ENCODE measurements around the gene FAM221B. TPM values are rescaled to one million over a fixed set of nuclear protein-coding genes. Genes with fewer than 3 reads are reported as not detected.

FAM221B gene
- total RNA-seq, 1 donor from 2014 or later: not detected

DNA sequence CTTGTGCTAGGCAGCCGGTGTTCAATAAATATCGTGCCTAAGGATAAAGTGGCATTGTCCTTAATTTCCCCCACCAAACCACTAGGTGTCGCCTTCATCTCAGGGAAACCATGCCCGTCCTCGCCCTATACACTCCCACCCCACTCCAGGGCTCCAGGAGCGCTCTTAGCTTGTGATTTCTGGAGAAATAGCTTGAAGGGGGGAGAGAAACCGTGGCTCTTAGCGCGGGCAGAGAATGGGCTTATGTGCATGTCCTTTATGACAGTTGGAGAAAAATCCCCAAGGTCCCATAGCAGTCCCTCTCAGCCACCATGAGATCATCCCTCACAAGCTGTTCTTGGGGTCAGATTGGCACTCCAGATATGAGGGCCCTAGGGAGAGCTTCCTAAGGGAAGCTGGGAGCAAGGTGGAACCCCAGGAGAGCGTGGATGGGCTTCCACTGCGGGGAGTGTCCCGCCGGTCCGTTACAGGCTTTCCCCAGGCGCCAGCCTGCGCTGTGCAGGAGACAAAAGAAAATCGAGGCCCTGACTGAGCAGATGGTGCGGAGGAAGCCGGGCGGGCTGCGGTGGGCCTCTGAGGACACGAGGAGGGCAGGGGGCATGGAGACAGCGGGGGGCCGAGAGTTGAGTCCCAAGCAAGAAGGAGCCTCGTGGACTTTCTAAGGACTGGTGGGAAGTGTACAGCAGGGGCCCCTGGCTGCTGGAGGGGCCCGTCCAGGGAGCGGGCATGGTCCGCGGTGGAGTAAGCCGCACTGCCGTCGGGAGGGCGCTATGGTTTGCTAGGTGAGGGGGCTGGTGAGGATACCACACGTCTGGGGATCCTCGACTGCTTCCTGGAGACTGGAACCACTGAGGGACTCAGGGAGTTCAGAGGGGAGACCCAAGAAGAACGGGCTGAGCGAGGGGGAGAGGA, 37.9 kb downstream of the FAM221B start:
- DNase-seq: peak; percentile 75

DNA sequence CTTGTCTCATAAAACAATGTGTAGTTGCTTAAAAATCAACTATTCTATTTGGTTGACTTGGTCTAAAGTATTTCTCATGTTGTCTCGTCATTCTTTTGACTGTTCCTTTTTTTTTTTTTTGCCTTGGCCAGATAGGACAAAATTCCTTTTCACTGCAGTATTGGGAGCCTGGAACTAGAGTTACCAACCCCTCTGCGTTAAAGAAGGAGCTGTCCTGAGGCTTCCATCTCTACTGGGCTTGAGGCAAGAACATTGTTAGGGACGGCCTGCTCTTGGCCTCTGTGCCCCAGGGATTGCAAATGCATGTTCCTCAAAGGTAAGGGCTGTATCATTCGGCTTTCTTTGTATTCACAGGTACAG, 38.5 kb downstream of the FAM221B start:
- DNase-seq: no peak

DNA sequence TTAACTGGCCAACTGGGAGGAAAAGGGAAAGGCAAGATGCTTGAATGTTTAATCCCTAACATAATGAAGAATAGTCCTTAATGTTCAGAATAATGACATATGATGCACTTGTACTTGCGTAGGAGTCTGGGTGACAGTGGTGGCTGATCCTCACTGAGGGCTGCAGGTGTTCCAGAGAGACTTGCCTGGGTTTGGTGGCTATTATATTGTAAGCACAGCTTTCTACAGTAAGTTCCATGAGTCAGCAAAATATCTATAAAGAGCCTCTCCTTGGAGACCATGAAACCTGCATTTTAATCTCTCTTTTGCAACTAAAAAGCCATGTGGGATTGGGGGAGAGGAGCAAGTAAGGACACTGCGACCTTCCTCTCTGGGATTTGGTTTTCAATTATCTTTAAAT, 39.0 kb downstream of the FAM221B start:
- DNase-seq: no peak

DNA sequence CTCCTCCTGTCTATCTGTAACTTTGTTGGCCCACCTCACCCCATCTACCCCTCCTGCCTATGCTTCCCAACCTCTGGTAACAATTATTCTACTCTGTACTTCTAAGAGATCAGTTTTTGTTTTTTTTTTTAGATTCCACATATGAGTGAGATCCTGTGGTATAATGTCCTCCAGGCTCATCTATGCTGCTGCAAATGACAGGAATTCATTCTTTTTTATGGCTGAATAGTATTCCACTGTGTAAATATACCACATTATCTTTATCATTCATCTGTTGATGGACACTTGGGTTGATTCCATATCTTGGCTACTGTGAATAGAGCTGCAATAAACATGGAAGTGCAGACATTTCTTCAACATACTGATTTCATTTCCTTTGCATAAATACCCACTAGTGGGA, 45.1 kb downstream of the FAM221B start:
- no peak for DNase-seq

DNA sequence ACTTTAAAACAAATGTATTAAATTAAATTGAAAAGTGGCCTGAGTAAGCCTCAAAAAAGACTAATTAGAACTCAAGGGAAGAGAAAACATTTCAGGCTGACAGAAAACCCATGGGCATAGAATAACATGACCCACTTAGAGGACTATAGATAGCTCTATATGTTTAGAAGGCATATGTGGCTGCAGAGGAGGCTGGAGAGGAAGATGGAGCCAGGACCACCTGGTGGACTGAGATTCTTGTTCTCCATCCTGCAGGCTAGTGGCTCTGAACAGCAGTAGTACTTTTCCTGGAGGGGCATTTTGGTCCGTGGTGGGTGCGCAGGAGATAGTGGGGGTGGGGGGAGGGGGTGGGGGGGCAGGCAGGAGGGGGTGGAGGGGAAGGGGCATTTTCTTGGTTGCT, 47.5 kb downstream of the FAM221B start:
- DNase-seq: no peak

DNA sequence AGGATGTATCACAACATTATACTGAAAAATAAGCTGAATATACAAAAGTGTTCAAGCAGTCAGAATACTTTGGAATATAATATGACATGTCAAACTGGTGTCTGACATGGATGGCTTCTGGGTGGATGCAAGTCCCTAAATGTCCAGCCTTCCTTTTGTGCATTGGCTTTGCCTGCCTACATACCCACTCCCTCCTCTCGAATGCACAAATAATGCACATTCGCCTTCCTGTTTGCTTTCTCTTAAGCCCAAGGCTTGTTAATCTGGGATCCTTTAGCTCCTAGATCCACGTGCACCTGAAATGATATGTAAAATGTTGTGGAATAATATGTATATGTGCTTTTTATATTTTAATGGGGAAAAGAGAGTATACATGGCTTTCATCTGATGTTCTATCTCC, 50.0 kb downstream of the FAM221B start:
- DNase-seq: no peak

DNA sequence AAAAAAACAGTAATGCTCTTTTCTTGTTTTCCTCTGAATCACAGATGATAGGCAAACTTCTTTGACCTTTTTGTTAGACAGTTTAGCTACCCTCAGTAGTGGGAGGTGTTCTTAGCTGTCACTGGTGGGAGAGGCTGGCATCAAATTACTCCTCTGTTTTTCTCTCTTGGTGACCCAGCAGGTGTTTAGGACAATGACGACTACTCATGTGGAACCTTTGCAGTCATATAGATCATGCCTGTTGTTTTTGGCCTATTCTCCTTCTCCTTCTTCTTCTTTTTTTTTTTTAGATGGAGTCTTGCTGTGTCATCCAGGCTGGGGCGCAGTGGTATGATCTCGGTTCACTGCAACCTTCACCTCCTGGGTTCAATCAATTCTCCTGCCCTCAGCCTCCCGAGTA, 52.5 kb downstream of the FAM221B start:
- no peak for DNase-seq

DNA sequence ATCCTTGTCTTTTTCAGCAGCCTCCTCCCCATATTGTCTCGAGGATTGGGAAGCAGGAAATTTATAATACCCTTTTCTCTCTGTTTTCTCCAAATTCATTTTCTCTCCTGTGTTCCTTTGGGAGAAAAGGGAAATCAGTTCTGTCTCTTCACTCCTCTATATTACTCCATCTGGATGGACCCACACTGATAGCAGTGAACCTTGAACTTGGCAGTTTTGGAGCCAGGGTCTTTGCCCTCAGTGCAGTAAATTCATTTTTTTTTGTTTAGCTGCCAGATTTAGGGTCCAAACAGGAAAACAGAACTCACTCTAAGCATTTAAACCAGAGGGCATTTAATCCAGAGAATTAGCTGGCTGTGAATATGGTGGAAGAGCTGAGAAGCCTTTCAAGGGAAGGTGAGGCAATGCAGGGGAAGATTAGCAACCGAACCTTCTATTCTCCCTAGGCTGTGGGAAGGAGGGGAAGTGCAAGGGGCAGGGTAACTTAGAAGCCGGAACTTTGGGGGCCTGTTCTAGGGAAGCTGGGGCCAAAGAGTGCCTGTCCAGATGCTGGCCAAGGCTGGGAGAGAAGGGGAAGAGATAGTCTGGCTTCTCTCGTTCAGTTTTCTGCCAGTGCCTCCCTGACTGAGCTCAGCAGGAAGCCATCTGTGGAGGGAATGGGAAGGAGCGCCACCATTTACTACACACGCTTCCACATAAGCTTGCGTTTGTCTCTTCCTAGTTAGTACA, 53.5 kb downstream of the FAM221B start:
- no peak for DNase-seq

DNA sequence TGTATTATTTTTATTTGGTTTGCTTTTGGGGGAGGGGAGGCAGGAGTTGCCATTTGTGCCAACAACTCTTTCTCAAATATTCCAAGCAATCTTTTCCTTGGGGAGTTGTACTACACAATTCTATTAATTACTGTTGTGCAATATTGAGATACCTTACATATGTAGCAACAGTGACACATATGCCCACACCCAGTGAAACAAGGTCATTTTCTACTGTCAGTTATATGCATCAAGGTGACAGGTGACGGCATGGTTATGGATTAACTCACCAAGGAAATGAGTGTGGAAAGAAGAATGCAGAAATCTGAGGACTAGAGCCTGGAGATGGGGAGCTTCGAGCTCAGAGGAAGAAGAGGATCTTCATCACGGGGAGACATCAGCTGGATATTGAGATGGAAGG, 56.6 kb downstream of the FAM221B start:
- DNase-seq: no peak

DNA sequence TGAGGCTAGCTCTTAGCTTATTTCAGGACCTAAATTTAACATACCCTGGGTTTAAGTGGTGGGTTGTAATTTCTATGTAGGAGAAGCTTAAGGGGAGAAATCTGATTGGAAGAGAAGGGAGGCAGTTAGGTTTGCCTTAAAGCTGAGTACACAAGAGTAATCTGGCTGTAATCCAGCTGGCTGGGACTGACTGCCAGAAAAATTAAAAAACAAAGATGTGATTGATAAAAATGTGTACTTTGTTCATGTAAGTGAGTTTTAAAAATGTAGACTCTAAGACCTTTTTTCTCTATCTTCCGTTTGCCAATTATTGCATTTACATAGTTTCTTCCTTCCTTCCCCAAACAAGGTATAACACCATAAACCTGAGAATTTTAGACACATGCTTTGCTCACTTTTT, 57.0 kb downstream of the FAM221B start:
- no peak for DNase-seq

DNA sequence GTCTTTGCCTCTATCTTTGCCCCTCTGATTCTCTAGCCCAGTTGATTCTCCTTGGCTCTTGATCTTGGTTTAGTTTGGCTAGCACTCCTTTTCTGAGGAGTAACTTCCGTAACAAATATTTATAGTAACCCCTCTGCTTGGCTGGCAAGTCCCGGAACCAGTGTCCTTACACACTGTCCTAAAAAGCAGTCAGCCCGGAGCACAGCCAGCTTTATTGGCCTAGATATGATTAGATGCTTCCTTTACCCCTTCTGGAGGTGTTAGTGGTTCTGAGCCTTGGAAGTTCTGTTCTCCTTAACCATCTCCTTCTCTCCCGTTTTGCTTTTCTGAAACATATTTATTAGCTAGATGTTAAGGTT, 57.5 kb downstream of the FAM221B start:
- DNase-seq: no peak

DNA sequence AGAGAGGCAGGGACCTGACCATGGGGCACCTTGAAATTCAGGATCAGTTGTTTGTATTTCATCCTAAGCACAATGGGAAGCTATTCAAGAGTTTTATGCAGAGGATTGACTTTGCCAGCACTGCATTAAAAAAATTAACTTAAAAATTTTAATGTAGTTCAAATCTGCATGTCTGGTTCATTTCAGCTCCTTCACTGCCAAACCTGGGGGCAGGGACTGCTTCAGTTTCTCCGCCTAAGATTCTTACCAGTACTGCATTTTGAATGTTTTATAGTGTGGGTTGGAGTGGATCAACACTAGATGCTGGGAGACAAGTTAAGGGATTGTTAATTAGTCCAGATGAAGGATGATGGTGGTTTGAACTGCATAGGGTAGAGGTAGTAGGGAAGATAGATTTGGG, 58.8 kb downstream of the FAM221B start:
- no peak for DNase-seq

DNA sequence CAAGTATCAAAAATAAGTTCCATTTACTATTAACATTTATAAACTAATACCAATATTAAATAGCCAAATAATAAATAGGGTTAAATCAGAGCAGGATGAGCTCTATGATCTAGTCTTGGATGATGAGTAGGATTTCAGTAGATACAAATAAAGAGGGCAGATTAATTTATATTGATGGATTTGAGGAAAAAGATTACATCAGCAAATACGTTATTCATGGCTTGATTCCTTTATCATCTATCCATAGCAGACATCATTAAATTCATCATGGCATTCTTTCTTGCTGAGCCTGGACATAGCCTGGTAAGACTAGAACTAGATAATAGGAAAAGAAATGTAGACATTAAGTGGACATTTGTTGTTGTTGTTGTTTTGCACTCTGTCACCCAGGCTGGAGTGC, 61.1 kb downstream of the FAM221B start:
- no peak for DNase-seq

DNA sequence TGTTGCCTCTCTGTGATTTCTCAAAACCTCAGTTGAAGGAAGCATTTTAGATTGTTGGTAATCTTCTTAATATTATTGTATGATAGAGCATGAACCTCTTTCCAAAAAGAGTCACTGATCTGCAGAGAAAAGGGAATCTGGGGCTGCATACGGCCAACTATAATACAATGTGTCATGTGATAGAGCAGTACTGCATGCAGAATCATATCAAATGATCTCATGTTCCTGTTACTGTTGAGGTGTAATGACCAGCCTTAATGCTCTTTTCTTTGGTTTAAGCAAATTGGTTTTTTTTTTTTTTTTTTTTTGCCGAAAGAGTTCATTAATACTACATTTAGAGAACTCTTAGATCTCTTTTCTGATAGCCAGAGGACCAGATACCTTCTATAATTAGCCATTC, 61.5 kb downstream of the FAM221B start:
- DNase-seq: no peak

Small RNA genes lying within 50 kb of the gene (small RNA-seq; reads per million reads assigned to genes)
- gene HINT2: not detected

Other genes starting within 250 kb of the FAM221B start
- 11.7 TPM for gene TESK1, start 223.5 kb downstream of the FAM221B start, total RNA-seq
- 0.47 TPM for gene CD72, start 210.3 kb downstream of the FAM221B start, total RNA-seq
- not detected for gene SIT1, start 177.8 kb downstream of the FAM221B start, total RNA-seq
- gene RMRP, start 170.7 kb downstream of the FAM221B start, total RNA-seq: 159,856 TPM
- 10.5 TPM for gene CCDC107, start 170.4 kb downstream of the FAM221B start, total RNA-seq
- 0.94 TPM for gene ARHGEF39, start 163.5 kb downstream of the FAM221B start, total RNA-seq
- gene CA9, start 154.8 kb downstream of the FAM221B start, total RNA-seq: 0.78 TPM
- gene TPM2, start 138.8 kb downstream of the FAM221B start, total RNA-seq: 18.1 TPM
- 17.8 TPM for gene TLN1, start 96.5 kb downstream of the FAM221B start, total RNA-seq
- 22.9 TPM for gene CREB3, start 96.1 kb downstream of the FAM221B start, total RNA-seq
- gene GBA2, start 79.5 kb downstream of the FAM221B start, total RNA-seq: 45.2 TPM
- 12.3 TPM for gene RGP1, start 79.4 kb downstream of the FAM221B start, total RNA-seq
- gene MSMP, start 74.5 kb downstream of the FAM221B start, total RNA-seq: not detected
- gene NPR2, start 37.1 kb downstream of the FAM221B start, total RNA-seq: 11.2 TPM
- gene SPAG8, start 16.5 kb downstream of the FAM221B start, total RNA-seq: 4.7 TPM
- 7.0 TPM for gene HINT2, start 13.7 kb downstream of the FAM221B start, total RNA-seq
- 5.6 TPM for gene TMEM8B, start 496 bp upstream of the FAM221B start, total RNA-seq
- not detected for gene OR13J1, start 41.7 kb upstream of the FAM221B start, total RNA-seq
- not detected for gene HRCT1, start 77.5 kb upstream of the FAM221B start, total RNA-seq
- gene SPAAR, start 80.8 kb upstream of the FAM221B start, total RNA-seq: 0.31 TPM
- not detected for gene OR2S2, start 129.4 kb upstream of the FAM221B start, total RNA-seq
- gene RECK, start 208.2 kb upstream of the FAM221B start, total RNA-seq: 7.5 TPM

All from occipital lobe (tissue), 3 donors.